Activated naive CD4-positive, alpha-beta T cell treated with anti-CD3 and anti-CD28 coated beads, Interleukin-2, amount 10 ng/mL, durations not matched to agents 7 days and 5 days (primary cell): ENCODE results near the gene RGS7.

Experiments
- CTCF ChIA-PET: fragments of 350-600 bp; sonication (Branson Sonifier 250); formaldehyde crosslinking; loops from one replicate; lab custom pipeline; 2021; ENCODE audit warnings: antibody characterized with exemption; lab: Charles Lee
- DNase-seq: peaks from one replicate; pipeline ENCODE4 v3.0.0-alpha.2; 2020
- H3K27ac Mint-ChIP-seq: one replicate; pipeline ENCODE4 v1.8.0; 2021; ENCODE audit warnings: mild to moderate bottlenecking, moderate library complexity, mixed read lengths
- H3K27me3 Mint-ChIP-seq: one replicate; pipeline ENCODE4 v1.8.0; 2021; ENCODE audit warnings: mild to moderate bottlenecking, mixed read lengths
- H3K36me3 Mint-ChIP-seq: one replicate; pipeline ENCODE4 v1.8.0; 2021; ENCODE audit warnings: mixed read lengths
- H3K4me1 Mint-ChIP-seq: one replicate; pipeline ENCODE4 v1.8.0; 2021; ENCODE audit warnings: mixed read lengths
- H3K4me3 Mint-ChIP-seq: one replicate; pipeline ENCODE4 v1.8.0; 2021; ENCODE audit warnings: mild to moderate bottlenecking, moderate library complexity, mixed read lengths
- H3K9me3 Mint-ChIP-seq: one replicate; pipeline ENCODE4 v1.8.0; 2021; ENCODE audit warnings: mixed read lengths

RGS7 gene

GRCh38 chr1:241272828-241273227, 84.2 kb downstream of the RGS7 start:
- Mint-ChIP-seq H3K27me3 (no peaks in the 10 kb centered on the region), H3K9me3 (peaks cover 40% of the 10 kb centered on the region), H3K27ac (no peak overlapping the region), H3K36me3 (no peaks in the 10 kb centered on the region), H3K4me1 (no peaks in the 10 kb centered on the region), H3K4me3 (no peak overlapping the region)
- CTCF ChIA-PET, result no interaction called here
- no peak for DNase-seq

DNA sequence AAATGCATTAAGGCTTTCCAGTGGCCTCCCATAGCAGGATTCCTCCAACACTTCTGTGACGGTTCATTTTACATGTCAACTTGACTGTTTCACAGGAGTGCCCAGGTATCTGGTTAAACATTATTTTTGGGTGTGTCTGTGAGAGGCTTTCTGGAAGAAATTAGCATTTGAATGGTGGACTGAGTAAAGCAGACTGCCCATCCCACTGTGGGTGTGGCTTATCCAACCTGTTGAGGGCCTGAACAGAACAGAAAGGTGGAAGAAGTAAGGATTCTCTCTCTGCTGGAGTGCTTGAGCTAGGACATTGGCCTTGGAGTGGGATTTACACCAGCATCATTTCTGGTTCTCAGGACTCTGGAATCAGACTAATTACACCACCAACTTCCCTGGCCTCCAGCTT, 85.6 kb downstream of the RGS7 start:
- CTCF ChIA-PET, result no interaction called here
- no peaks in the 10 kb centered on the region for H3K4me1 Mint-ChIP-seq
- no peak overlapping the region for H3K4me3 Mint-ChIP-seq

GRCh38 chr1:241270016-241270415, 87.0 kb downstream of the RGS7 start:
- H3K36me3 Mint-ChIP-seq, result no peaks in the 10 kb centered on the region
- H3K4me3 Mint-ChIP-seq, result no peak overlapping the region
- no peaks in the 10 kb centered on the region for H3K4me1 Mint-ChIP-seq
- no peaks in the 10 kb centered on the region for H3K27me3 Mint-ChIP-seq
- peaks cover 40% of the 10 kb centered on the region for H3K9me3 Mint-ChIP-seq
- DNase-seq, result no peak
- CTCF ChIA-PET, result no interaction called here
- H3K27ac Mint-ChIP-seq, result no peak overlapping the region

More for the DNA sequence above, 85.6 kb downstream of the RGS7 start:
- peaks cover 44% of the 10 kb centered on the region for H3K9me3 Mint-ChIP-seq
- no peak for DNase-seq
- H3K36me3 Mint-ChIP-seq, result no peaks in the 10 kb centered on the region
- no peaks in the 10 kb centered on the region for H3K27me3 Mint-ChIP-seq
- H3K27ac Mint-ChIP-seq, result no peak overlapping the region

- no peak overlapping the region for H3K27ac Mint-ChIP-seq
- no peaks in the 10 kb centered on the region for H3K27me3 Mint-ChIP-seq
- no peaks in the 10 kb centered on the region for H3K4me1 Mint-ChIP-seq
- H3K36me3 Mint-ChIP-seq, result no peaks in the 10 kb centered on the region
- no peak overlapping the region for H3K4me3 Mint-ChIP-seq
- H3K9me3 Mint-ChIP-seq, result peaks cover 38% of the 10 kb centered on the region
- CTCF ChIA-PET, result no interaction called here
- DNase-seq, result no peak
These were observed 87.9 kb downstream of the RGS7 start for GRCh38 chr1:241269116-241269515.

DNA sequence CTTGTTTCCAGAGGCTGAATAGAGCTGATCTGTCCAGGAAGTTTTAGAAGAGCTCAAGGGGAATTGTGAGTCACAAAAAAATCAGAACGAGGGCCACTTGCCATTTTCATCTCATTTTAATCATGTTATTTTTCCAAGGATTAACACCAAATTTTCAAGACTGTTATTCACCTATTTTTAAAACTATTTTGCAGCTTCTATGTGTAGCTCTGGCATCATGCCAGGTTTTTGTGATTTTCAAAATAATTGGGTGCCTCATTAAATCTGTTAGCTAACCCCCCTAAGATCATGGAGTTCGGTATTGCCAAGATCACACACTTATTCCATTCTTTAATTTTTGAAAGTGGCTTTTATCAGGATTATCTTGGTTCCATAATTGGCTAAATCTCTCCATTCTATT, 90.9 kb downstream of the RGS7 start:
- Mint-ChIP-seq H3K4me3 (no peak overlapping the region), H3K9me3 (peaks cover 14% of the 10 kb centered on the region), H3K36me3 (no peaks in the 10 kb centered on the region), H3K27me3 (no peaks in the 10 kb centered on the region), H3K4me1 (no peaks in the 10 kb centered on the region), H3K27ac (no peak overlapping the region)
- CTCF ChIA-PET, result no interaction called here
- no peak for DNase-seq

- CTCF ChIA-PET, result no interaction called here
- H3K27me3 Mint-ChIP-seq, result no peaks in the 10 kb centered on the region
- H3K36me3 Mint-ChIP-seq, result no peaks in the 10 kb centered on the region
- no peaks in the 10 kb centered on the region for H3K4me1 Mint-ChIP-seq
- H3K27ac Mint-ChIP-seq, result no peak overlapping the region
- no peak overlapping the region for H3K4me3 Mint-ChIP-seq
- DNase-seq, result no peak
- peaks cover 12% of the 10 kb centered on the region for H3K9me3 Mint-ChIP-seq
These were observed 91.6 kb downstream of the RGS7 start for GRCh38 chr1:241265428-241265827.

GRCh38 chr1:241263346-241263745, 93.7 kb downstream of the RGS7 start:
- CTCF ChIA-PET, result no interaction called here
- no peaks in the 10 kb centered on the region for H3K27me3 Mint-ChIP-seq

DNA sequence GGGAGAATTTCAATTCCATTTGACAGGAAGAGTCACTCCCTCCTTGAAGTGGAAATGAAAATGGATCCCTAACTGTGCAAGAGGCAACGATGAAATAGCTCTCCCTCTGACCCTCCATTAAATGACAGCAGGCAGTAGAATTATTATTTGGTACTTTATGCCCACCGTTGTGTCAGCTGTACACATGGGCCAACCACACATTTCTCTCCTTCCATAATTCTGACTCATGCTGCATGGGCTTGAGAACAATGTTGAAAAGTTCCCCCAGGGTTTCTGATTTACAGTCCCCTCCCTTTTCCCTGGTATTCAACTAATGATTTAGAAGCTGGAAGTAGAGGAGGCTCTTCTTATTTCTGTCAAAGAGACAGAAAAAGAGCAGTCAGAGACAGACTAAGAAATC, 103.5 kb downstream of the RGS7 start:
- H3K4me3 Mint-ChIP-seq, result no peak overlapping the region
- H3K36me3 Mint-ChIP-seq, result no peaks in the 10 kb centered on the region
- H3K27ac Mint-ChIP-seq, result no peak overlapping the region
- H3K27me3 Mint-ChIP-seq, result no peaks in the 10 kb centered on the region
- CTCF ChIA-PET, result no interaction called here
- H3K4me1 Mint-ChIP-seq, result no peaks in the 10 kb centered on the region
- H3K9me3 Mint-ChIP-seq, result peaks cover 5% of the 10 kb centered on the region
- DNase-seq, result no peak

More at GRCh38 chr1:241263346-241263745, 93.7 kb downstream of the RGS7 start:
- Mint-ChIP-seq H3K4me1 (no peaks in the 10 kb centered on the region), H3K36me3 (no peaks in the 10 kb centered on the region), H3K9me3 (peaks cover 7% of the 10 kb centered on the region), H3K4me3 (no peak overlapping the region), H3K27ac (no peak overlapping the region)
- DNase-seq, result no peak

GRCh38 chr1:241250465-241250864, 106.5 kb downstream of the RGS7 start:
- no peaks in the 10 kb centered on the region for H3K27me3 Mint-ChIP-seq
- no peaks in the 10 kb centered on the region for H3K36me3 Mint-ChIP-seq
- H3K4me3 Mint-ChIP-seq, result no peak overlapping the region
- H3K4me1 Mint-ChIP-seq, result no peaks in the 10 kb centered on the region
- peaks cover 5% of the 10 kb centered on the region for H3K9me3 Mint-ChIP-seq
- DNase-seq, result no peak
- no peak overlapping the region for H3K27ac Mint-ChIP-seq
- CTCF ChIA-PET, result no interaction called here

- Mint-ChIP-seq H3K4me3 (no peak overlapping the region), H3K27me3 (no peaks in the 10 kb centered on the region), H3K27ac (no peak overlapping the region), H3K9me3 (peaks cover 9% of the 10 kb centered on the region), H3K4me1 (no peaks in the 10 kb centered on the region), H3K36me3 (no peaks in the 10 kb centered on the region)
- no peak for DNase-seq
- CTCF ChIA-PET, result no interaction called here
These were observed 116.9 kb downstream of the RGS7 start for GRCh38 chr1:241240069-241240468.

DNA sequence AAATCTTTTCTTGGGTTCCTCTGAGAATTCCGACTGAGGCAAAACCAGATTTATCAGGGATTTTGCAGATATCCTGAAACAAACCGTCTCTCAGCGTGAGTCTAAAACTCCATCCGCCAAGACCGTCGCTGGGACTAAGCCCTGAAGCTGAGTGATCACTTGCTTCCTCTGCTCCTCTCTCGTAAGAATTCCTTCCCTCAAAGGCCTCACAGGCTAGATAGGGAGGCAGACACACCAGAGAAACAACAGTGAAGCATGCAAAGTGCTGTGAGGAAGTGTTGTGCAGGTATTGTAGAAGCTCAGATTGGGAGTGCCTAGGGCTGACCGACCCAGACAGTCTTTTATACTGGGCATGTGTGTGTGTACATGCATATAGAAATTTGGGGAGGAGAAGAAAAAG, 119.1 kb downstream of the RGS7 start:
- Mint-ChIP-seq H3K9me3 (peaks cover 10% of the 10 kb centered on the region), H3K27ac (no peak overlapping the region), H3K4me3 (no peak overlapping the region), H3K4me1 (no peaks in the 10 kb centered on the region), H3K27me3 (no peaks in the 10 kb centered on the region), H3K36me3 (no peaks in the 10 kb centered on the region)
- no peak for DNase-seq
- CTCF ChIA-PET, result no interaction called here

- no peak overlapping the region for H3K27ac Mint-ChIP-seq
- H3K36me3 Mint-ChIP-seq, result no peaks in the 10 kb centered on the region
- DNase-seq, result no peak
- no peaks in the 10 kb centered on the region for H3K4me1 Mint-ChIP-seq
- no peak overlapping the region for H3K4me3 Mint-ChIP-seq
- H3K27me3 Mint-ChIP-seq, result no peaks in the 10 kb centered on the region
- CTCF ChIA-PET, result no interaction called here
- peaks cover 10% of the 10 kb centered on the region for H3K9me3 Mint-ChIP-seq
These were observed 121.6 kb downstream of the RGS7 start for GRCh38 chr1:241235256-241235897.

DNA sequence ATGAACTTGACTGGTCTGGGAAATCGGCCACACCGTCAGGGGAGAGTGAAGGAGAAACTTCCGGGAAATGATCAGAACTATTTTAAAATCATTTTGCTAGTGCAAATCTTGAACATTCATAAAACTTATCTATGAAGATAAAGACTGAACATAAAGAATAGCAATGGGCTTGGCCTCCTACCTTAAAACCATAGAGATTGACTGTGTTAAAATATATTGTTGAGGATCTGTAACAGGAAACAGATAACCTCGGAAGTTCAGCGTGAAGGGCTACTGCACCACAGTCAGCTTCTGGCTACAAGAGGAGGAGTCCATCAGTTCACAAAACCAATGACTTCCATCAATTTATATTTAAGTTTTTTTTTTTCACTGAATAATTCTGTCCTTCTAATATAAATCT, 127.3 kb downstream of the RGS7 start:
- no peak overlapping the region for H3K27ac Mint-ChIP-seq
- H3K27me3 Mint-ChIP-seq, result no peaks in the 10 kb centered on the region
- no peak for DNase-seq
- no peaks in the 10 kb centered on the region for H3K36me3 Mint-ChIP-seq
- no peaks in the 10 kb centered on the region for H3K4me1 Mint-ChIP-seq
- H3K9me3 Mint-ChIP-seq, result peaks cover 14% of the 10 kb centered on the region
- no peak overlapping the region for H3K4me3 Mint-ChIP-seq
- CTCF ChIA-PET, result no interaction called here

- no peak overlapping the region for H3K27ac Mint-ChIP-seq
- CTCF ChIA-PET, result no interaction called here
- no peaks in the 10 kb centered on the region for H3K4me1 Mint-ChIP-seq
- no peak for DNase-seq
- no peaks in the 10 kb centered on the region for H3K36me3 Mint-ChIP-seq
- H3K9me3 Mint-ChIP-seq, result peaks cover 12% of the 10 kb centered on the region
- H3K27me3 Mint-ChIP-seq, result no peaks in the 10 kb centered on the region
- no peak overlapping the region for H3K4me3 Mint-ChIP-seq
These were observed 127.8 kb downstream of the RGS7 start for GRCh38 chr1:241229216-241229615.

- CTCF ChIA-PET, result no interaction called here
- H3K4me3 Mint-ChIP-seq, result no peak overlapping the region
- H3K27ac Mint-ChIP-seq, result no peak overlapping the region
- no peak for DNase-seq
- H3K27me3 Mint-ChIP-seq, result no peaks in the 10 kb centered on the region
- H3K36me3 Mint-ChIP-seq, result no peaks in the 10 kb centered on the region
- no peaks in the 10 kb centered on the region for H3K4me1 Mint-ChIP-seq
- H3K9me3 Mint-ChIP-seq, result peaks cover 11% of the 10 kb centered on the region
These were observed 128.7 kb downstream of the RGS7 start for GRCh38 chr1:241228339-241228738.

- H3K27me3 Mint-ChIP-seq, result no peaks in the 10 kb centered on the region
- H3K36me3 Mint-ChIP-seq, result no peaks in the 10 kb centered on the region
- no peak for DNase-seq
- no peaks in the 10 kb centered on the region for H3K4me1 Mint-ChIP-seq
- no peak overlapping the region for H3K27ac Mint-ChIP-seq
- CTCF ChIA-PET, result no interaction called here
- no peak overlapping the region for H3K4me3 Mint-ChIP-seq
- H3K9me3 Mint-ChIP-seq, result peaks cover 18% of the 10 kb centered on the region
These were observed 131.3 kb downstream of the RGS7 start for GRCh38 chr1:241225741-241226140.
